Mesenchymal stem cell (in vitro differentiated cells and primary cell): Measurements from ENCODE around the gene P3H3.
"Not testable (repeated sequence)": the region's sequence is repeated elsewhere in the genome, so short reads cannot be mapped to it uniquely, and the experiment has no call there.

Experiments
- DNase-seq: peaks from one replicate; pipeline ENCODE4 v3.0.0-alpha.2; 2013
- H2AFZ ChIP-seq: one replicate; pipeline ENCODE4 v1.6.1; 2013; ENCODE audit warnings: low read depth, mild to moderate bottlenecking, control low read depth, inconsistent platforms, low read length, moderate library complexity
- H2AK5ac ChIP-seq: 2 replicates; pipeline ENCODE4 v1.6.1; 2013; ENCODE audit warnings: low read length, moderate library complexity, mild to moderate bottlenecking, inconsistent platforms; ENCODE audit not compliant: severe bottlenecking
- H2BK120ac ChIP-seq: one replicate; pipeline ENCODE4 v1.6.1; 2013; ENCODE audit warnings: low read depth, mild to moderate bottlenecking, inconsistent platforms, low read length, moderate library complexity
- H2BK12ac ChIP-seq, 2 experiments: one replicate each; pipeline ENCODE4 v1.6.1; 2013; ENCODE audit warnings: inconsistent platforms in 2 of 2, low read length in 2 of 2, mild to moderate bottlenecking in 2 of 2, moderate library complexity in 2 of 2, control low read depth in 1 of 2
- H2BK15ac ChIP-seq: one replicate; pipeline ENCODE4 v1.6.1; 2013; ENCODE audit warnings: mild to moderate bottlenecking, low read depth, inconsistent platforms; ENCODE audit not compliant: poor library complexity, severe bottlenecking
- H2BK5ac ChIP-seq: 2 replicates; pipeline ENCODE4 v1.6.1; 2013; ENCODE audit warnings: low read depth, mild to moderate bottlenecking, low read length, control low read depth, inconsistent platforms; ENCODE audit not compliant: poor library complexity, severe bottlenecking
- H3K14ac ChIP-seq, 2 experiments: one replicate each; pipeline ENCODE4 v1.6.1; 2013; ENCODE audit warnings: inconsistent platforms in 2 of 2, low read length in 2 of 2, control low read depth in 1 of 2, mild to moderate bottlenecking in 1 of 2, moderate library complexity in 1 of 2
- H3K18ac ChIP-seq, 2 experiments: one replicate each; pipeline ENCODE4 v1.6.1; 2013; ENCODE audit warnings: inconsistent platforms in 2 of 2, low read length in 2 of 2, control low read depth in 1 of 2, low read depth in 1 of 2, mild to moderate bottlenecking in 1 of 2
- H3K23ac ChIP-seq, 2 experiments: one replicate each; pipeline ENCODE4 v1.6.1; 2013; ENCODE audit warnings: inconsistent platforms in 2 of 2, low read length in 2 of 2, mild to moderate bottlenecking in 2 of 2, moderate library complexity in 2 of 2, control low read depth in 1 of 2
- H3K27ac ChIP-seq: 2 replicates; pipeline ENCODE4 v1.5.1; 2013; ENCODE audit warnings: mild to moderate bottlenecking, moderate library complexity, low read length, control low read depth, inconsistent platforms; ENCODE audit not compliant: poor library complexity, severe bottlenecking
- H3K27me3 ChIP-seq, 2 experiments: 2 replicates each; pipeline versions ENCODE4 v1.6.1 to v1.7.0; 2013; ENCODE audit warnings: low read length in 2 of 2, mild to moderate bottlenecking in 2 of 2, moderate library complexity in 2 of 2, control low read depth in 1 of 2, inconsistent platforms in 1 of 2; ENCODE audit not compliant: control insufficient read depth in 1 of 2, insufficient read depth in 1 of 2
- H3K36me3 ChIP-seq, 2 experiments: 2 replicates each; pipeline versions ENCODE4 v1.6.1 to v1.7.0; 2013; ENCODE audit warnings: low read length in 2 of 2, control low read depth in 1 of 2, inconsistent platforms in 1 of 2, low read depth in 1 of 2, mild to moderate bottlenecking in 1 of 2; ENCODE audit not compliant: insufficient read depth in 2 of 2, control insufficient read depth in 1 of 2
- H3K4ac ChIP-seq, 2 experiments: one replicate each; pipeline ENCODE4 v1.6.1; 2013; ENCODE audit warnings: inconsistent platforms in 2 of 2, low read length in 2 of 2, mild to moderate bottlenecking in 2 of 2, moderate library complexity in 2 of 2, control low read depth in 1 of 2, low read depth in 1 of 2
- H3K4me1 ChIP-seq: 2 replicates; pipeline ENCODE4 v1.6.1; 2013; ENCODE audit warnings: low read depth, low read length, control low read depth; ENCODE audit not compliant: control insufficient read depth, insufficient read depth
- H3K4me2 ChIP-seq: 2 replicates; pipeline ENCODE4 v1.6.1; 2013; ENCODE audit warnings: low read length, mild to moderate bottlenecking, inconsistent platforms; ENCODE audit not compliant: poor library complexity, severe bottlenecking
- H3K4me3 ChIP-seq, 2 experiments: 2 replicates each; pipeline versions ENCODE4 v1.5.1 to v1.7.0; 2013; ENCODE audit warnings: low read length in 2 of 2, mild to moderate bottlenecking in 2 of 2, control low read depth in 1 of 2, low read depth in 1 of 2; ENCODE audit not compliant: insufficient read depth in 1 of 2
- H3K79me1 ChIP-seq: replicated peaks from 2 replicates; pipeline ENCODE4 v1.6.1; 2013; ENCODE audit warnings: mild to moderate bottlenecking, control low read depth, low read length, inconsistent platforms; ENCODE audit not compliant: poor library complexity, severe bottlenecking
- H3K9ac ChIP-seq: 2 replicates; pipeline ENCODE4 v1.7.0; 2013; ENCODE audit warnings: mild to moderate bottlenecking, low read length, moderate library complexity
- H3K9me3 ChIP-seq: 2 replicates; pipeline ENCODE4 v1.7.0; 2013; ENCODE audit warnings: mild to moderate bottlenecking, low read length; ENCODE audit not compliant: control insufficient read depth
- H4K8ac ChIP-seq: one replicate; pipeline ENCODE4 v1.6.1; 2013; ENCODE audit warnings: inconsistent platforms, mild to moderate bottlenecking, low read length, moderate library complexity
- H4K91ac ChIP-seq: one replicate; pipeline ENCODE4 v1.6.1; 2013; ENCODE audit warnings: mild to moderate bottlenecking, low read length, inconsistent platforms
- WGBS: methylation state at CpG from one replicate; pipeline ENCODE4 v1.1.7; 2013; ENCODE audit warnings: mixed read lengths; 5-methylcytosine and 5-hydroxymethylcytosine counted together

P3H3 gene

DNA sequence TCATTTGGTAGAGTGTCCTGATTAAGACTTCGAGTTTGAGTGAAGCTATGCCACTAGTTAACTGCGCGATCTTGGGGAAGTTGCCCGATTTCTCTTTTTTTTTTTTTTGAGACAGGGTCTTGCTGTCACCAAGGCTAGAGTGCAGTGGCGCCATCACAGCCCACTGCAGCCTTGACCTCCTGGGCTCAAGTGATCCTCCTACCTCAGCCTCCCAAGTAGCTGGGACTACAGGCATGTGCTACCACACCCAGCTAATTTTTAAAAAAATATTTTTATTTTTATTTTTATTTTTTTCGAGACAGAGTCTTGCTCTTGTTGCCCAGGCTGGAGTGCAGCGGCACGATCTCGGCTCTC is 45.8 kb downstream of the P3H3 start:
- peak overlapping the region; percentile 25 for H3K4me2 ChIP-seq
- 87% methylated on average over 8 of the region's 9 CpGs for WGBS
- H3K27ac ChIP-seq, result peak overlapping the region; percentile 69
- peak overlapping the region in 1 of 2 experiments; percentile 94 for H3K18ac ChIP-seq
- H2AFZ ChIP-seq, H2BK15ac ChIP-seq, DNase-seq, H3K9me3 ChIP-seq, H2BK120ac ChIP-seq, H2BK5ac ChIP-seq, H4K91ac ChIP-seq, H3K79me1 ChIP-seq, H3K27me3 ChIP-seq, H3K23ac ChIP-seq, H4K8ac ChIP-seq: not testable (repeated sequence)
- H3K4me1 ChIP-seq, result peaks cover 15% of the 10 kb centered on the region
- peak overlapping the region; percentile 97 for H3K9ac ChIP-seq
- H2AK5ac ChIP-seq, result peak overlapping the region; percentile 51
- H3K14ac ChIP-seq, result peak overlapping the region in 1 of 2 experiments; percentile 83
- H2BK12ac ChIP-seq, result peak overlapping the region in 1 of 2 experiments; percentile 6
- H3K36me3 ChIP-seq, result peaks cover 27 to 40% of the 10 kb centered on the region in 2 experiments
- H3K4me3 ChIP-seq, result peak overlapping the region; percentile 86 to 89
- peak overlapping the region in 1 of 2 experiments; percentile 78 for H3K4ac ChIP-seq

DNA sequence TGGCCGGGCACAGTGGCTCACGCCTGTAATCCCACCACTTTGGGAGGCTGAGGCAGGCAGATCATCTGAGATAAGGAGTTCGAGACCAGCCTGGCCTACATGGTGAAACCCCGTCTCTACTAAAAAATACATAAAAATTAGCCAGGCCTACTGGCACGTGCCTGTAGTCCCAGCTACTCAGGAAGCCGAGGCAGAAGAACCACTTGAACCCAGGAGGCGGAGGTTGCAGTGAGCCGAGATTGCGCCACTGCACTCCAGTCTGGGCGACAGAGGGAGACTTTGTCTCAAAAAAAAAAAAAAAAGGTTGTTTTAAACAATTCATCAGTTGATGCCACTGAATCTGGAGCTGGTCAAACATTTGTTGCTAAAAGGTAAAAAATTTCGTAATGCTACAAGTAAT is 51.6 kb downstream of the P3H3 start:
- not testable (repeated sequence) for H4K91ac ChIP-seq, DNase-seq, H3K23ac ChIP-seq, H2BK5ac ChIP-seq, H3K27me3 ChIP-seq, H2BK120ac ChIP-seq, H3K18ac ChIP-seq, H2AFZ ChIP-seq, H4K8ac ChIP-seq, H3K14ac ChIP-seq, H3K4ac ChIP-seq, H3K9me3 ChIP-seq, H2BK12ac ChIP-seq, H3K4me2 ChIP-seq, H3K9ac ChIP-seq, H3K27ac ChIP-seq, H3K4me3 ChIP-seq, H2BK15ac ChIP-seq
- Histone ChIP-seq H3K4me1 (peaks cover 13% of the 10 kb centered on the region), H3K36me3 (peaks cover 18 to 28% of the 10 kb centered on the region in 2 experiments), H2AK5ac (peak overlapping the region; percentile 7), H3K79me1 (peaks cover 19% of the 10 kb centered on the region)
- WGBS, result 83% methylated on average over 9 of the region's 11 CpGs

- WGBS, result 100% methylated on average over 5 of the region's 5 CpGs
- Histone ChIP-seq H3K27ac (no peak overlapping the region), H3K14ac (no peak overlapping the region), H3K4ac (no peak overlapping the region), H4K8ac (no peak overlapping the region), H2BK5ac (no peak overlapping the region), H2AK5ac (no peak overlapping the region), H3K79me1 (peaks cover 16% of the 10 kb centered on the region), H3K9ac (no peak overlapping the region), H3K4me1 (peaks cover 19% of the 10 kb centered on the region), H2BK12ac (no peak overlapping the region), H3K27me3 (no peaks in the 10 kb centered on the region), H2BK120ac (no peak overlapping the region), H3K4me2 (no peak overlapping the region), H3K23ac (no peak overlapping the region), H4K91ac (no peak overlapping the region), H3K36me3 (peaks cover 15 to 21% of the 10 kb centered on the region in 2 experiments), H3K4me3 (no peak overlapping the region), H3K9me3 (no peaks in the 10 kb centered on the region), H3K18ac (no peak overlapping the region), H2AFZ (no peak overlapping the region), H2BK15ac (no peak overlapping the region)
- DNase-seq, result no peak
These were observed 55.0 kb downstream of the P3H3 start for GRCh38 chr12:6883252-6883651.

DNA sequence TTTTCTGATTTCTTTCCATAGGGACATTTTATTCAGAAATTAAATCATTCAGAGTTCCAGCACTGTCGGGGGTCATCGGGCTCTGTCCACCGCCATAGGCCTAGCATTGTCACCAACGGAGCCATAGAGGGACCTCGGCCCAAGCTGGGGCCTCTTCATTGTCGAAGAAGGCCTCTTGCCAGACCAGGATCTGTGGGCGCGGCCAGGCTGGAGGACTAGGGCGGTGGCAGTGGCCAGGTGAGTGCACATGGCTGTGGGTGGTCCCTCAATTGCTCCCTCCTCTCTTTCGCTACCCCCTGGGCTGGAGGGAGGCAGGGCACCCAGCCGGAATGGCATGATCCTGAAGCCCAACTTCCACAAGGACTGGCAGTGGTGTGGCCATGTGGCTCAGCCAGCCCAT is 55.5 kb downstream of the P3H3 start:
- no peak overlapping the region for H3K4me3 ChIP-seq
- H4K8ac ChIP-seq, result no peak overlapping the region
- H3K14ac ChIP-seq, result no peak overlapping the region
- no peak overlapping the region for H2AK5ac ChIP-seq
- no peak overlapping the region for H3K9ac ChIP-seq
- no peak overlapping the region for H2BK120ac ChIP-seq
- no peak overlapping the region for H3K4me2 ChIP-seq
- H3K18ac ChIP-seq, result no peak overlapping the region
- WGBS, result 97% methylated on average over 11 of the region's 11 CpGs
- H2AFZ ChIP-seq, result no peak overlapping the region
- no peak overlapping the region for H2BK12ac ChIP-seq
- no peaks in the 10 kb centered on the region for H3K9me3 ChIP-seq
- DNase-seq, result no peak
- peaks cover 15 to 25% of the 10 kb centered on the region in 2 experiments for H3K36me3 ChIP-seq
- H3K27ac ChIP-seq, result no peak overlapping the region
- H2BK15ac ChIP-seq, result no peak overlapping the region
- H4K91ac ChIP-seq, result no peak overlapping the region
- H3K4ac ChIP-seq, result no peak overlapping the region
- peaks cover 16% of the 10 kb centered on the region for H3K79me1 ChIP-seq
- H2BK5ac ChIP-seq, result no peak overlapping the region
- no peaks in the 10 kb centered on the region for H3K27me3 ChIP-seq
- peaks cover 19% of the 10 kb centered on the region for H3K4me1 ChIP-seq
- H3K23ac ChIP-seq, result no peak overlapping the region
